Right atrium auricular region (tissue), 2 donors: Measurements from ENCODE around the gene DRC3. TPM values are rescaled to one million over a fixed set of nuclear protein-coding genes. Genes with fewer than 3 reads are reported as not detected.

Experiments
- DNase-seq: peaks from one replicate; pipeline ENCODE4 v3.0.0-alpha.2; 2019; ENCODE audit warnings: low spot score
- H3K27ac ChIP-seq, 2 donors: fragments of 200-600 bp; sonication (generic); 1 replicate in 1 of 2; 2 replicates in 1 of 2; pipeline ENCODE4 v1.5.1; 2016 to 2019
- H3K27me3 ChIP-seq, 2 donors: fragments of 200-600 bp; sonication (generic); one replicate each; pipeline versions ENCODE4 v1.5.1 to v1.6.0; 2017 to 2019
- H3K36me3 ChIP-seq: fragments of 200-600 bp; sonication (generic); one replicate; pipeline ENCODE4 v1.5.1; 2016
- H3K4me1 ChIP-seq, 2 donors: fragments of 200-600 bp; sonication (generic); one replicate each; pipeline versions ENCODE4 v1.5.1 to v1.6.0; 2017 to 2019
- H3K4me3 ChIP-seq, 2 donors: fragments of 200-600 bp; sonication (generic); 1 replicate in 1 of 2; 2 replicates in 1 of 2; pipeline ENCODE4 v1.5.1; 2017 to 2019; ENCODE audit warnings: mild to moderate bottlenecking in 1 of 2, moderate library complexity in 1 of 2
- H3K9me3 ChIP-seq, 2 donors: fragments of 200-600 bp; sonication (generic); one replicate each; pipeline ENCODE4 v1.5.1; 2019
- total RNA-seq, 2 donors: library from RNA; depleted of rRNA; stranded (reverse); fragments of >200 nt; gene quantifications; one replicate each; pipeline ENCODE4 v1.1.0, GENCODE V29; 2016
- TF ChIP-seq, protein P1 (sequence below), 2 donors: fragments of 200-600 bp; sonication (generic); IDR thresholded peaks; one replicate each; pipeline ENCODE4 v1.5.1; 2019; ENCODE audit warnings: antibody characterized with exemption in 2 of 2

The DRC3 gene
- total RNA-seq, 2 donors from 2014 or later: 0.94 to 1.7 TPM

GRCh38 chr17:18006495-18007239, 34.0 kb downstream of the DRC3 start:
- Histone ChIP-seq H3K9me3 (no peaks in the 10 kb centered on the region), H3K36me3 (no peaks in the 10 kb centered on the region), H3K27me3 (no peaks in the 10 kb centered on the region), H3K27ac (no peak overlapping the region), H3K4me3 (no peak overlapping the region), H3K4me1 (peaks cover 0 to 8% of the 10 kb centered on the region in 2 donors)
- DNase-seq: no peak
- TF ChIP-seq, protein P1, sequence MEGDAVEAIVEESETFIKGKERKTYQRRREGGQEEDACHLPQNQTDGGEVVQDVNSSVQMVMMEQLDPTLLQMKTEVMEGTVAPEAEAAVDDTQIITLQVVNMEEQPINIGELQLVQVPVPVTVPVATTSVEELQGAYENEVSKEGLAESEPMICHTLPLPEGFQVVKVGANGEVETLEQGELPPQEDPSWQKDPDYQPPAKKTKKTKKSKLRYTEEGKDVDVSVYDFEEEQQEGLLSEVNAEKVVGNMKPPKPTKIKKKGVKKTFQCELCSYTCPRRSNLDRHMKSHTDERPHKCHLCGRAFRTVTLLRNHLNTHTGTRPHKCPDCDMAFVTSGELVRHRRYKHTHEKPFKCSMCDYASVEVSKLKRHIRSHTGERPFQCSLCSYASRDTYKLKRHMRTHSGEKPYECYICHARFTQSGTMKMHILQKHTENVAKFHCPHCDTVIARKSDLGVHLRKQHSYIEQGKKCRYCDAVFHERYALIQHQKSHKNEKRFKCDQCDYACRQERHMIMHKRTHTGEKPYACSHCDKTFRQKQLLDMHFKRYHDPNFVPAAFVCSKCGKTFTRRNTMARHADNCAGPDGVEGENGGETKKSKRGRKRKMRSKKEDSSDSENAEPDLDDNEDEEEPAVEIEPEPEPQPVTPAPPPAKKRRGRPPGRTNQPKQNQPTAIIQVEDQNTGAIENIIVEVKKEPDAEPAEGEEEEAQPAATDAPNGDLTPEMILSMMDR (IDR thresholded peaks at IDR 0.05): no peak

DNA sequence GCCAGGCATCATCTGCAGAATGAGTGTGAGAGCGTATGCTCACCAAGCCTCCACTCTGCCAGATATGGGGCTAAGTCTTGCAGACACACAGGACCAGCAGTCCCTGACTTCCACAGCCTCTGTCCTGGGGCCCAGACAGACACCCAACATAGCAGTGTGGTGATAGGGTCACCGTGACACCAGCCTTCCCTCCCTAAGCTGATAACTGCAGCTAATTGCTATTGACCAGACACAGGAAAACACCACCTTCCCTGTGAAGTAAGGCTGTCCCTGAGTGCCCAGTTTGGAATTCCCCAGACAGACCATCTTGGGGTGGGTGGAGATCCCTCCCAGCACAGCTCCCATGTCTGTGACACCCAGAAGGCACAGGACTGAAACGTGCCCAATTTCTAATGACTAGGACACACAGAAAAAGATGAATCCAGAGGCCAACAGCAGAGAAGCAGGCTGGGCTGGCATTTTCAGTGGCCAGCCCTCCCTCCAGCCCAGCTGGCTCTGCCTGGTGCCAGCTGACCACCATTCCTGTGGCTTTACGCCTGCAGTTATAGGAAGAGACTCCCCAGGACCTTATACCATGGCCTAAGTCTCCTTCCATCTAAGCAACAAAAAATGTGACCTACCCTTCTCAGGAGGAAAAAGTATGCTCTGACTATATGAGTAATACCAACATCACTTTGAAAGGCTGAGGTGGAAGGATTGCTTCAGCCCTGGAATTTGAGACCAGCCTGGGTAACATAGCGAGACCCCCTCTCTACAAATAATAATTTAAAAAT, 36.0 kb downstream of the DRC3 start:
- DNase-seq: no peak
- TF ChIP-seq, protein P1 (IDR thresholded peaks at IDR 0.05): no peak
- peak overlapping the region; percentile 47 to 50 for H3K27ac ChIP-seq

DNA sequence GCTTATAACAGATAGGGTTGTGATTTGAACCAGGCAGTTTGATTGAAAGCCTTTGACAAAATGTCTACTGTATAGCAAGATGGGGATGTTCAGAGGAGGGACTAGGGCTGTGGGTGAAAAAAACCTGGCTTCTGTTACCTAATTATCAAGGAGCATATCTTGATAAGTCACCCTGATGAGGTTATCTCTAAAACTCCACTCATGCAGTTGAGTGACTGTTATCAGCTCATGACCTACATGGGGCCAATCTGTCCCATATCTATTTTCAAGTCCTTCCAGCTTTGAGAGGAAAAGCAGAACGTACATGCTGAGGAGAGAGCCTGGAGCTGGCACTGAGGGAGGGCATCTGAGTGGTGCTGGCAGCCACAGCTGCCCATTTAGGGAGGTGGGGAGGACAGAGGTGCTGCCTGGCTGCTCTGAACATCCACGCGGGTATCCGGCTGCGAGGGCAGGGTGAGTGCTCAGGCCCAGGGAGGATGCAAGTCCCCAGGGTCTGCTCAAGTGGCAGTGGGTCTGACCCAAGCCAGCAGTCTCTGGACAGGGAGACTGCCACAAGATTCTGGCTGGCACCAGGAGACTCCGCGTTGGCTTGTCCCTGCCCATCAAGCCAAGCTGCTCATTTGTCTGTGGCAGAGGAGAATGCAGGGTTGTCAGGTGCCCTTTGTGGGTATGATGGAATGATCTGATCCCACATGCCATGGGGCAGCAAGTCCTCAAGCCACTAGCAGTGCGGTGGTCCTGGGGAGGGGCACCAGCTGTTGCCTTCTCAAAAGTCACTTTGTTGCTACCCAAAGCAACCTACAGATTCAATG, 37.2 kb downstream of the DRC3 start:
- Histone ChIP-seq H3K4me1 (peaks cover 0 to 8% of the 10 kb centered on the region in 2 donors), H3K27me3 (no peaks in the 10 kb centered on the region), H3K4me3 (no peak overlapping the region), H3K27ac (peak overlapping the region; percentile 47 to 50), H3K36me3 (no peaks in the 10 kb centered on the region), H3K9me3 (no peaks in the 10 kb centered on the region)
- TF ChIP-seq, protein P1 (IDR thresholded peaks at IDR 0.05): no peak
- no peak for DNase-seq

More for the DNA sequence above, 36.0 kb downstream of the DRC3 start:
- no peaks in the 10 kb centered on the region for H3K9me3 ChIP-seq
- H3K4me3 ChIP-seq: no peak overlapping the region
- no peaks in the 10 kb centered on the region for H3K27me3 ChIP-seq
- peaks cover 0 to 8% of the 10 kb centered on the region in 2 donors for H3K4me1 ChIP-seq
- H3K36me3 ChIP-seq: no peaks in the 10 kb centered on the region

GRCh38 chr17:18011286-18011685, 38.6 kb downstream of the DRC3 start:
- TF ChIP-seq, protein P1 (IDR thresholded peaks at IDR 0.05): no peak

DNA sequence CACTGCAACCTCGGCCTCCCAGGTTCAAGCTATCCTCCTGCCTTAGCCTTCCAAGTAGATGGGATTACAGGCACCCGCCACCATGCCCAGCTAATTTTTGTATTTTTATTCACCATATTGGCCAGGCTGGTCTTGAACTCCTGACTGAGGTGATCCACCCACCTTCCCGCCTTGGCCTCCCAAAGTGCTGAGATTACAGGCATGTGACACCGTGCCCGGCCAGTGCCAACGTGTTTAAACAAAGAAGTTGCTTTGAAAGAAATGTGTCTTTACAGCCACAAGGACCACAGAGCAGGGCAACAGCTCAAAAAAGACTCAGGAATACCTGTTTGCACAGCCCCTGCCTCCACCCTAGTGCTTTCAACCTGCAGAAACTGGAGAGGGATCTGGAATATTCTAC, 41.3 kb downstream of the DRC3 start:
- Histone ChIP-seq H3K36me3 (peaks cover 8% of the 10 kb centered on the region), H3K27me3 (no peaks in the 10 kb centered on the region), H3K27ac (no peak overlapping the region)

More at GRCh38 chr17:18011286-18011685, 38.6 kb downstream of the DRC3 start:
- peaks cover 8% of the 10 kb centered on the region for H3K36me3 ChIP-seq
- no peaks in the 10 kb centered on the region for H3K9me3 ChIP-seq
- H3K4me3 ChIP-seq: no peak overlapping the region
- H3K27me3 ChIP-seq: no peaks in the 10 kb centered on the region
- DNase-seq: no peak
- no peak overlapping the region for H3K27ac ChIP-seq
- H3K4me1 ChIP-seq: peaks cover 0 to 8% of the 10 kb centered on the region in 2 donors

More for the DNA sequence above, 41.3 kb downstream of the DRC3 start:
- DNase-seq: no peak
- Histone ChIP-seq H3K9me3 (no peaks in the 10 kb centered on the region), H3K4me1 (peaks cover 0 to 17% of the 10 kb centered on the region in 2 donors), H3K4me3 (no peak overlapping the region)
- TF ChIP-seq, protein P1 (IDR thresholded peaks at IDR 0.05): no peak
